ENCODE results near the gene KRT6C.

DNA sequence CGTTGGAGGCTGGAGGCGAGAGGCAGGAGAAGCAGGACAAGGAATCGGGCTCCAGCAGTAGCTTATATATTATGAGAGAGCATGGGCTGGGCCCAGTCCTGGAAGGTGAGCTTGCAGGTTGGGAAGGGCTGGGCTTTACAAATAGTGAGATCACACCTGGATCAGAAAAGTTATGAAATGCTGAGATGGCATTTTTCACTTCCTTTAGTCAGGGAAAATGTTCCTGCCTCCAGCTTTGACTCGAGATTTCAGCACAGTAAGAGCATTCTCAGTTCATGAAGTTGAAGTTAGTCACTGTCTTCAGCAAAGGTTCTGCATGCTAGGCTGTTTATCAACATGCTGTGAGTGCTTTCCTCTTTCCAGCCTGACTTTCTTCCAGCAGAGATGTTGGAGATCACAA is at the start of gene KRT6C:
- TF ChIP-seq POLR2A (IDR thresholded peaks at IDR 0.05), result no peak
- no peak for TF ChIP-seq CTCF (IDR thresholded peaks at IDR 0.05)

All from esophagus squamous epithelium (tissue), 4 donors.